Measurements from ENCODE around the gene GPX4.

The GPX4 gene

GRCh38 chr19:1103708-1104310 lies at the start of gene GPX4:
TSS of gene GPX4 (plus strand) at chr19:1103994. CDS start at chr19:1104044, 50 bp downstream.
- peak; percentile 91 for DNase-seq

- DNase-seq: no peak
Observed at GRCh38 chr19:1054102-1055027, 49.4 kb upstream of the GPX4 start.

- DNase-seq: no peak
Observed at GRCh38 chr19:1055028-1055425, 48.8 kb upstream of the GPX4 start.

GRCh38 chr19:1055886-1056620 lies 47.7 kb upstream of the GPX4 start:
- no peak for DNase-seq

- DNase-seq: no peak
Observed at GRCh38 chr19:1057176-1057855, 46.5 kb upstream of the GPX4 start.

GRCh38 chr19:1058112-1058511 lies 45.7 kb upstream of the GPX4 start:
- DNase-seq: no peak

- DNase-seq: no peak
Observed at GRCh38 chr19:1060689-1061088, 43.1 kb upstream of the GPX4 start.

GRCh38 chr19:1061987-1062386 lies 41.8 kb upstream of the GPX4 start:
- no peak for DNase-seq

GRCh38 chr19:1062387-1063029 lies 41.3 kb upstream of the GPX4 start:
- no peak for DNase-seq

GRCh38 chr19:1063030-1063908 lies 40.5 kb upstream of the GPX4 start:
- no peak for DNase-seq

- no peak for DNase-seq
Observed at GRCh38 chr19:1063909-1064660, 39.7 kb upstream of the GPX4 start.

GRCh38 chr19:1064661-1065605 lies 38.9 kb upstream of the GPX4 start:
- no peak for DNase-seq

GRCh38 chr19:1065606-1066109 lies 38.1 kb upstream of the GPX4 start:
- DNase-seq: no peak

GRCh38 chr19:1066251-1066747 lies 37.5 kb upstream of the GPX4 start:
- DNase-seq: no peak

GRCh38 chr19:1066748-1067340 lies 37.0 kb upstream of the GPX4 start, which contains the start of gene ARHGAP45:
TSS of gene ARHGAP45 (plus strand) at chr19:1067167. CDS start at chr19:1067406, 239 bp downstream.
- DNase-seq: no peak

GRCh38 chr19:1067341-1067957 lies 36.3 kb upstream of the GPX4 start:
- no peak for DNase-seq

- DNase-seq: no peak
Observed at GRCh38 chr19:1068009-1069001, 35.5 kb upstream of the GPX4 start.

Measured in NCI-H1436 treated with DMSO at 0.1 percent for 48 hours (cell line).